GM18511 (cell line): ENCODE measurements around the gene AEN.

Source experiments
- ATAC-seq: cut with Tn5 transposase; IDR thresholded peaks from one replicate; pipeline ENCODE4 v1.9.1; 2021; ENCODE audit warnings: mild to moderate bottlenecking, moderate library complexity; ENCODE audit not compliant: unreplicated experiment

Gene AEN

DNA sequence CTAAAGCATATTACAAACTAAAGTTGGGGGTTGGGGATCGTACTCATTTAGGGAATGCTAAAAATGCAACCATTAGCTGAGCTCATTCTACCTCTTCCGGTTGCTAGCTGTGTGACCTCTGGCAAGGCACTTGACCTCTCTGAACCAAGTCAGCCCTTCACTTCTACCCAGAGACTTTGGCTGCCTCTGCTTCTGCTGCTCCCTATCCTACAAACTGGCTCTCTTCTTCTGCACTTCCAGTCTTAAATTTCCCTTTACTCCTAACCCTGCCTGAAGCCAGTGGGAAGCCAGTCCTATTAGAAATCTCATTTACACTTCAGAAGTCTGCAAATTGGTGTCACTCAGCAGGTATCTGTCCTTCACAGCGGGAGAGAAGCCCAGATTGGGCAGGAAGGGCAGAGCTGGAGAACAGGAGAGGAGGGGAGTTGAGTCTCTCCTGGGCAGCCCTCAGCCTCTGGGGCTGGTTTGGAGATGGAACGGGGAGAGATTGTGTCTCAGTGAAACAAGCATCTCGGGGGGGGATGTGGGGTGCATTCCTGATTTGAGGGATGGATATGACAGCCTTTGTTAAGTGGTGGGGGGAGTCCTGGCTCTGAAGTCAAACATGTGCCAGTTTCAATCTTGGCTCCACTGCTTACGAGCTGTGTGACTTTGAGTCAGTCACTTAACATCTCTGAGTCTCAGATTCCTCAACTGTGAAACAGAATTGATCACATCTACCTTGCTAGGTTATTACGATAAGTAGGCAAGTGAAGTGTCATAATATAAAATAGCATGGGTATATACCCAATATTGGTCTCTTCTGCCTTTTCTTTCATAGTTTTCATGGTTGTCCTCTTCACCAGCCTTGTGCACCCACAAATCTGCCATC, 7.8 kb upstream of the AEN start:
- no peak for ATAC-seq

- peak; percentile 58 for ATAC-seq
These were observed 5.6 kb upstream of the AEN start for GRCh38 chr15:88615303-88616107.

- no peak for ATAC-seq
These were observed 4.9 kb upstream of the AEN start for GRCh38 chr15:88616240-88616639.

- no peak for ATAC-seq
These were observed 4.0 kb upstream of the AEN start for GRCh38 chr15:88617031-88617722.

DNA sequence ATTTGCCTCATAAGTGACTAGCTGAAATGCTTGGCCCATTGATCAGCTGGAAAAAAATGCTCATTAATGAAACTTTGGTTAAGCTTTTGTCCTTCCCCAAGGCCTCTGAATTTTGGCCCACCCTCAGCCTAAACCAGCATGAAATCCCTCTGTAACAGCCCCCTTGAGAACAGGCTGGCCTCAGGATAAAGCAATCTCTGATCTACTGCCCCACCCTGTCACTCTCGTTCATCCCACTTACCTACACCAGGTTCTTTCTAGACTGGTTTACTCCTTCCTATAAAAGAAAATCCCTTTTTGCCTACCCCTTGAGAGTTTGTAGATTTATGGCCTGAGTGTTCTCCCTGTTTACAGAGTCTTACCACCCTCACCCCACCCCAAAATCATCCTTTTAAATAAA, 3.4 kb upstream of the AEN start:
- no peak for ATAC-seq

GRCh38 chr15:88618686-88619085, 2.5 kb upstream of the AEN start:
- no peak for ATAC-seq

GRCh38 chr15:88619796-88620195, 1.3 kb upstream of the AEN start:
- no peak for ATAC-seq

- ATAC-seq: peak; percentile 32
These were observed 857 bp downstream of the AEN start for GRCh38 chr15:88621789-88622604.

- ATAC-seq: peak; percentile 10
These were observed 1.4 kb downstream of the AEN start for GRCh38 chr15:88622605-88622975.

DNA sequence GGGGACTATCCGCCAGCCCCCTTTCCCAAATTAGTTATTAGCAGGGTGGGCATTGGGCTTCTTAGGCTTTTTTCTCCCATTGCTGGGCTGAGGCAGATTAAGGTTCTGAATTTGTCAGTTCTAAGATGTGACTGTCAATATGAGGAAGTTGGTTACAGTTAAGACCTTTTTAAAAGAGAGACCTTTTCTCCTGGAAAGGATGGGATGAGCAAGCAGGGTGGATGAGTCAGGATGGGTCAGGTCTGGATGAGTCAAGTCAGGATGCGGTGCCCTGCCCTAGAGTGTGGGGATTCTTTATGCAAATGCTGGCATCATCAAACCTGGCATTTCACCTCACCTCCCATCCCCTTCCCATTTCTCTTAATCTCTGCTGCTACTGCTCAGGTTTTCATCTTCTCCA, 1.9 kb downstream of the AEN start:
- no peak for ATAC-seq

DNA sequence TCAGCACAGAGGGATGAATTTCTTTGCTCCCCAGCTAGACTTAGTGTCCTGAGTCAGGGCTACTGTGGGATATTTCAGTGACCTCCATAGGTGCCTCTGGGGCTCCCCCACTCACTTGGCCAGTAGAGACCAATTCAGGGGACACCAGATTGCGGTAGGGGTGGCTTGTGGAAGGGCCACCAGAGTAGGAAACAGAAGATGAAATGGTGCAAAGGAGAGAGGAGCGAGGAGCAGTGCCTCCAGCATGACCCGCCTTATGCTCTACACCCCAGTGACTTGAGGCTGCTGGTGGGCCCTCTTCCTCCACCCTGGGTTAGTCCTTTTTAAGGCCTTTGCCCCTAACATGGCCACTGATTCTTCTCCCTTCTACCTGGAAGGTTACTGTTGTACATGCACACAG, 2.5 kb downstream of the AEN start:
- no peak for ATAC-seq

DNA sequence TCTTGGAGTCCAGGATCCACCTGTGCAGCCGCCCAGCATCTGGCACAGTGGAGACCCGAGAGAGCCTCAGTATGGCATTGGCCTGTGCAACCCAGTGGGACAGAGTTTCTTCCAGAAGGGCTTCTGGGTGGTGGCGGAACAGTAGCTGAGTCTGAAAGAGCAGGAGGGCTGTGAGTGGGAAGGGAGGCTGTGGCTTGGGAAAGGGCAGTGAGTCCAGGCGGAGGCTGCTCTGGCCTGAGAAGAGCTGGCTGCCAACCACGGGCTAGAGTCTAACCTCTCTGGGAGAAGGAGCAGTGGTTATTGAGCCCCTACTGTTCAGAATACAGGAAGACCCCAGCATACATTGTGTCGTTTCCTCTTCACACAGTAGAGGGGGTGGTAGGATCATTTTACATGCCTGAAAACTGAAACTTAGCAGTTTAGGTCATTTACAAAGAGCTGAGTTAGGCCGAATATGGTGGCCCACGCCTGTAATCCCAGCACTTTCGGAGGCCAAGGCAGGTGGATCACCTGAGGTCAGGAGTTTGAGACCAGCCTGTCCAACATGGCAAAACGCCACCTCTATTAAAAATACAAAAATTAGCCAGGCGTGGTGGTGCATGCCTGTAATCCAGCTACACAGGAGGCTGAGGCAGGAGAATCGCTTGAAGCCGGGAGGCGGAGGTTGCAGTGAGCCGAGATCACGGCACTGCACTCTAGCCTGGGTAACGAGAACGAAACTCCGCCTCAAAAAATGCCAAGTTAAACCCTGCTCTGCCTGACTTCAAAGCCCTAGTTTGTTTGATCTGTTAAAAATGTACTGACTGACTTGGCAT, 3.2 kb downstream of the AEN start:
- ATAC-seq: no peak

- no peak for ATAC-seq
These were observed 3.9 kb downstream of the AEN start for GRCh38 chr15:88624971-88625490.

- no peak for ATAC-seq
These were observed 5.0 kb downstream of the AEN start for GRCh38 chr15:88625943-88626741.

- no peak for ATAC-seq
These were observed 6.3 kb downstream of the AEN start for GRCh38 chr15:88627463-88627862.

GRCh38 chr15:88628018-88628654, 7.0 kb downstream of the AEN start:
- ATAC-seq: no peak

DNA sequence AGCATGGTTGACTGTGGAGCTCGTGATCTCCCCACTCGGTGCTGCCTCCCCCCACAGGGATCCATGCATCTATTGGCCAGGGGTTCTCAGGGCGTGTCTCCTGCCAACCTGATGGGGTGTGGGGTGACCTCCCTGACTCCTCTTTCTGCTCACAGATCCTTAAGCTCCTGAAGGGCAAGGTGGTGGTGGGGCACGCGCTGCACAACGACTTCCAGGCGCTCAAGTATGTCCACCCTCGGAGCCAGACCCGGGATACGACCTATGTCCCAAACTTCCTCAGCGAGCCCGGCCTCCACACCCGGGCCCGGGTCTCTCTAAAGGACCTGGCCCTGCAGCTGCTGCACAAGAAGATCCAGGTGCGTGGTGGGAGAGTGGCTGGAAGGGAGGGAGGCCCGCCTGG, 7.9 kb downstream of the AEN start:
- ATAC-seq: no peak

GRCh38 chr15:88630141-88630721, 9.1 kb downstream of the AEN start:
- no peak for ATAC-seq
